HG03469 (cell line): Measurements from ENCODE around the gene ACOT7.

ENCODE experiments used
- ATAC-seq: cut with Tn5 transposase; IDR thresholded peaks from one replicate; pipeline ENCODE4 v1.9.1; 2021; ENCODE audit warnings: mild to moderate bottlenecking, moderate library complexity, moderate number of reproducible peaks; ENCODE audit not compliant: unreplicated experiment

Gene ACOT7

DNA sequence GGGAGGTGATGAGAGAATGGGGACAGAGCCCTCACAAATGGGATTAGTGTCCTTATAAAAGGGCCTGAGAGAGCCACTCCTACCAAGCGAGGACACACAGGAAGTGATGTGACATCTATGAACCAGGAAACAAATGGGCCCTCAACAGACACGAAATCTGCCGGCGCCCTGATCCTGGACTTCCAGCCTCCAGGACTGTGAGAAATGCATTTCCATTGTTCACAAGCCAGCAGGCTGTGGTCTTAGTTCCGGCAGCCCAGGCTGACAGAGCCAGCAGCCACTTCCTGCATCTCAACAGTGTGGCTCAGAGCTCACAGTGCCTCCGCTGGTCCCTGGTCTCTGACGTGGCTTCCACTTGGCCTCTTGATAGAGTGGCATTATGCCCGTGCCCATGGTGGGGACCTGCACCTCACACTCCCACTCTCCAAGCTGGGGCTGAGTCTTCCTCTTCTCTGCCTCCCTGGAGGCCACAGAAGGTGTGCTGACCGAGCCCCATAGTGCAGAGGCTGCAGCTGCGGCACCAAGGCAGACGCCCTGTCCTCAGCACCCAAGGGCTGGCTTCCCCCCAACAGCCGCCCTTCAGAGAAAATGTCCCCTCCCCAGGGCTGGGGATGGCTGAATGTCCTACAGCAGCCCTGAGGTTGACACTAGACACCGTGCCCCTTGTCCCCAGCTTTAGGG lies 44.9 kb downstream of the ACOT7 start:
- no peak for ATAC-seq

DNA sequence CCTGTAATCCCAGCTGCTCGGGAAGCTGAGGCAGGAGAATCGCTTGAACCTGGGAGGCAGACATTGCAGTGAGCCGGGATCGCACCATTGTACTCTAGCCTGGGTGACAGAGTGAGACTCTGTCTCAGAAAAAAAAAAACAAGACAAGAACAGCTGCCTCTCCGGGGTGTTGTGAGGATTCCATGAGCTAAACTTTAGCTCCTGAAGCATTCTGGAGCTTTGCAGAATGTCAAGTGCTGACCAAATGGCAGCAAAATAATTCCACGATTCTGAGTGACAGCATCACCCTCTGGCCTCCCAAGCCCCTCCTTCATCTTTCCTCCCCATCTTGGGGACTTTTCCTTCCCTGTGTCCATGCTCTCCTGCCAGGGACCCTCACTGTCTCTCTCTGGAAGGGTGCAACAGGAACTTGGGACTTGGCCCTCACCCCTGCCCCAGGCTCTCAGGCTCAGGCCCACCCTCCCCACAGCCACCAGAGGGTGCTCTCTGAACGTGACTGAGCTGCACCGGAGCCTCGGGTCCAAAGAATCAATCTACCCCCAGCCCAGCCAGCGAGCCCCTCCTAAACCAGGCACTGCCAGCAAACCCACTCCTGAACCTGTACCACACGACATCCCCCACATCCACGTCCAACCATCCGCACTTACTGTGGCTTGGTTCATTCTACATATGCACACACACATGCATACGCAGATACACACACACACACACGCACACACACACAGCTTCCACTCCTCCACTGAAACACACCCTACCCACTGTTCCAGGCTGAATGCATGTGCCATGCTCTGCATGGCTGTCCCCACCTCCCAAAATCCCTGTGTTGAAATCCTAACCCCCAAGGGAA lies 45.7 kb downstream of the ACOT7 start:
- ATAC-seq = no peak

DNA sequence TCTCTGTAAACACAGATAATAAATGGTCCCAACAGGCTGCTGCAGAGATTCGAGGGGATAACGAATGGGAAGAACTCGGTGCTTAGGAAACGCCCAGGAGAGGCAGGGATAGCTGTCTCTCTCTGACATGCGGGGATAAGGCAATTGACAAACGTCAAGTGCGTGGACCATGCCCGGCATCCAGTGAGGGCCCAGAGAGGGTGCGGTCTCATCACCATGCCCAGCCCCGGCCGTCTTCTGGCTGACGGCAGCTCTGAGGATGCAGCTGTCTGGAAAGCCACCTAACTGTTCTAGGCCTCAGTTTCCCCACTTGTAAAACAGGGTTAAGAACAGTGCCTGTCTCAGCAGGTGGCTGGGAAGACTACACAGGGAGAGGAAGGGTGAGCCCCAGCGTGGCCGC lies 48.1 kb downstream of the ACOT7 start:
- ATAC-seq = no peak

DNA sequence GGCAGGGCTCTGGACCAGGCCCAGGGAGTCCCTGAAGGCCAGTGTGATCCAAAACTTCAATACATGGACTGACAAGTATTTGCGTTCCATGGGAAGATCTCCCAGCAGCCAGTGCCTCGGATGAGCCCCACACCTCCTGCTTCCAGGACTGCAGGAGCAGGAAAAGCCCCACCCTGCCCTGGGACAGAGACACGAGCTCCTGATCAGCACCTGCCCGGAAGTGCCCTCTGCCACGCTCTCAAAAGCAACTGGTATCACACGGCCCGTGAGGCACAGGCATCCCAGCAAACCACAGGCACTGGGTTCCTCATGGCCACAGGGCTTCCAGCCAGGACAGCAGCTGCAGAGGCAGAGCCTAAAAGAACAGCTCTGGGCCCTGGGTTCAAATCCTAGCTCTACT lies 48.6 kb downstream of the ACOT7 start:
- no peak for ATAC-seq

DNA sequence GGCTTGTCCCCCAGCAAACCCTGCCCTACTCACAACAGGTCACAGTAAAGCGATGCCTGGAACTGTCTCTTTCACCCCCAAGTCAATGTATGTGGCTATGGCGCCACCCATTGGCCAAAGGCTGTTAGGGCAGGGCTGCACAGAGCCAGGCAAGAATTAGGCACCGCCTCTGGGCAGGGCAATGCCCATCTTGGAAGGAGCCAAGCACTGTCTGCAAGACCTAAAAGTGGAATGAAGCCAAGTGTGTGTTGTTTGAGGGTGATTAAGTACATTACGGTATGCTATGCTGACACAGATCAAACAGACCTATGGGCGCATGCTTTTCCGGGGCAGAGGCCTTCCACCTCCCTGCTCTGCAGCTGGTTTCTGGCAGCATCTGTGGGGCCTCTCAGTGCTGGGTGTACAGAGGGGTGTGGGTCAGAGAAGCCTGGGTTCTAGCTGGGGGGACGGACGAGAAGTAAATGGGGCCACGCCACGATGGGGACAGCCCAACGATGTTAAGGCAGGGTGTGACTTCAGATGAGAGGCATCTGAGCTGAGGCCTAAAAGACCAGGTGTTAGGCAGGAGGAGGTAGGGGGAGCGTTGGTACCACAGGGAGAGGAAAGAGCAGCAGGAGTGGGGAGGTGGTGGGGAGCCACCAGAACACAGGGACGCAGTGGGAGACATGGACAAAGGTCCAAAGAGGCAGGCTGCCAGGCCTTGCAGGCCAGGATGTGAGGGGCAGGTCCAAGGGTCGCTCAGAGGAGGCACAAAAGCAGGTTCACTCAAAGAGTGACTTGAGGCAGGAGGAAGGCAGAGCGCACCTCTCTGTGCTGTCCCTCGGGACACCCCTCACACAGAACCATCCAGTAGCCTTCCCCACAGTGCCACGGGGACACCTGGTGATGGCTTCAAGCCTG lies 49.8 kb downstream of the ACOT7 start:
- ATAC-seq = no peak

DNA sequence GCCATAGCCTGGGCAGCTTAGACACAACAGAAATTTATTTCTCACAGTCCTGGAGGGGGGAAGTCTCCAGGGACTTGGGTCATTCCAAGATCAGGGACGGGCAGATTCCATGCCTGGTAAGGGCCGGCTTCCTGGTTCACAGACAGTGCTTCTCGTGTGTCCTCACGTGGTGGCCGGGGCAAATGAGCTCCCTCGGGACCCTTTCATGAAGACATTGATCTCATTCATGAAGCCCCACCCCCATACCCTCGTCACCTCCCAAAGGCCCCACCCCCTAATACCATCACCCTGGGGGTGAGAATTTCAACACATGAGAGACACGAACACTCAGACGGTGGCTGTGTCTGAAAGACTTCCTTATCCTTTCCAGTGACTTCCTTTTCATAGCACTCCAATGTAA lies 51.5 kb downstream of the ACOT7 start:
- no peak for ATAC-seq

DNA sequence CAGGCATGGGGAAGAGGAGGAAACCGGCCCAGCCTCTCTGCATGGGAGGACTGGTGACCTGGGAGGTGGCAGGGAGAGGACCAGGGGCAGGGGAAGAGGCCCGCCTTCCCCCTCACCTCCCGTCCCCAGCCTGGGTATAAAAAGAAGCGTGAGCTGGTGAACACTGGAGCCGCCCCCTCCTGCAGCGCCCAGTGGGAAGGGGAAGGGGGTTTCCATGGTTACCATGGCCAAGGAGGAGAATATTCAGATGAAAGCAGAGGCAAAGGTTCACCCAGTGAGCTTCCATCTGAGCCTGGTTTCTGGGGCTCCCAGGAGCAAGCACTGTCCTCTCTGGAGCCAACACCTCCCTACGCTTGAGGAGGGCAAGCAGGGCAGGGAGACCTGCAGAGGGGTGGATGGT lies 54.9 kb downstream of the ACOT7 start:
- ATAC-seq = no peak

DNA sequence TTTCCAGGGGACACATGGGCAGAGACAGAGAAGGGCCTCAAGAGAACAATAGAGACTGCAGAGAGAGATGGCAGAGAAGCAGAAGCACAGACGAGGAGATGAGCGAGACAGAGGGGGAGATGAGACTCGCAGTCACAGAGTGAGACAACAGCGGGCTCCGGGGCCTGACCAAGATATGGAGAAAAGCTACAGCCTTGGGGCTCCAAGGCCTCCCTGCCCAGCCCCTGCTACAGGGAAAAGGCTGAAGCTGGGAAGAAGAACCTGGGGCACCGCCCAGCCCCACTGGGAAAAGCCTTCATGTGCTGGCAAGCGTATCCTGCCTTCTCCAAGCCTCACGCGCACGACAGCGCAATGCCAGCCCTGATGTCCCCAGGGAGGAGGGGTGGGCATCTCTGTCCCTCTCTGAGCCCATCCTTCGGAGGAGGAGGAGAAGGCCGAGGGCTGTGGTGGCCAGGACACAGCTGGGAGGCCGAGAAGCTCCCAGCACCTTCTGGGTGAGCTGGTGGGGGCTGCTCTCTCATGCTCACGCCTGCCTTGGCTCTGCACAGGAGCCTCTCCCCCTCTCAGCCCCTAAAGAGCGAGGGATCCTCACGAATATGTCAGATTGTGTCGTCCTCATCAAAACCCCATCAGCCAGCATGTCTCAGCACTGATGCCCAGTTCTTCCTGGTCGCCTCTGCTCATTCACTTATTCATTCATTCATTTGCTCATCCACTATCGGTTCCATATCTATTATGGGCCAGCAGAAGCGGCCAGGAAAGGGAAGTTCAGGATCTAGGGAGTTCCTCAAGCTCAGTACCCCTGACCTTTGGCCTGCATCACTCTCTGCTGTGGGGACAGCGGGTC lies 56.6 kb downstream of the ACOT7 start:
- ATAC-seq = no peak

DNA sequence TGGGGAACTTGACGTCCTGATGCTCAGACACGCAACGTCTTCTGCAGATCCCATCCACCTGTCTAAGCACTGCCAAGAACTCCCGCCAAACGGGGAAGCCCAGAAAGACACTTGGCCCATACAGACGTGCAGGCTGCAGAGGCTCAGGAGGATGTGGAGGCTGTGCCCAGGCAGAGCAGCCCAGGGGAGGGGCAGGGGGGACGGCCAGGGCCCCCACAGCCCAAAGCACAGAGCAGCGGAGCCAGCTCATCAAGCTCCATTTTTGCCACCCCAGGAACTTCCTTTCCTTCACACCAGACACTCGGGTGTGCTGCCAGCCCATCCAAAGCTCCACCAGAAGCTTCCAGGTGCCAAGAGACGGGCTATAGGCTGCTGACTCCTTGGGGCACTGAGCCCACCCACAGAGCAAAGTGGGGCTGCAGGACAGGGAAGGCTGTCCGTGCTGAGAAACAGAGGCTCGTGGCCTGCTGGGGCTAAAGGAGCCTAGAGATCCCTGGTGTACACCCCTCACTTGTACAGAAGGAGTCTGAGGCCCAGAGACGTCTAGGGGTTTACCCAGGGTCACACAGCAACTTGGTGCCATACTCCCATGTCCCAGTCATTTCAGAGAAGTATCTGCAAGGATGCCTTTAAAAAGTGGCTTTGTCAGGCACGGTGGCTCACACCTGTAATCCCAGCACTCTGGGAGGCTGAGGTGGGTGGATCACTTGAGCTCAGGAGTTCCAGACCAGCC lies 59.1 kb downstream of the ACOT7 start:
- no peak for ATAC-seq

DNA sequence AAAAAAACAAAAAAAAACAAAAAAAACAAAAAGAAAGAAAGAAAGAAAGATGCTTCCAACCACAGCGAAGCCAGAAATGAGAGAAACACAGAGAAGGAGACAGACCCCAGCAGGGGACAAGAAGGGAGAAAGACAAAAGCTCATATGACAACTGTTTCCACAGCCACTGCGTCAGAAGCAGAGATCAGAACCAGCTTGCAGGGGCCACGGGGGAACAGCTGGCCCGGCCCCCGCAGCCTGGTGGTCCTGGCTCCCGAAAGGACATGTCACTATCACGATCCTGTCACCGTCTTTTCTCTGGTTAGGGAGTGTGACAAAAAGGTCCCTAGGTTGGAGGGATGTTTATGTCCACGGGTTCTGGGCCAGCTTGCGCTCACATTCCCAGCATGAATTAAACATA lies 60.7 kb downstream of the ACOT7 start:
- no peak for ATAC-seq

DNA sequence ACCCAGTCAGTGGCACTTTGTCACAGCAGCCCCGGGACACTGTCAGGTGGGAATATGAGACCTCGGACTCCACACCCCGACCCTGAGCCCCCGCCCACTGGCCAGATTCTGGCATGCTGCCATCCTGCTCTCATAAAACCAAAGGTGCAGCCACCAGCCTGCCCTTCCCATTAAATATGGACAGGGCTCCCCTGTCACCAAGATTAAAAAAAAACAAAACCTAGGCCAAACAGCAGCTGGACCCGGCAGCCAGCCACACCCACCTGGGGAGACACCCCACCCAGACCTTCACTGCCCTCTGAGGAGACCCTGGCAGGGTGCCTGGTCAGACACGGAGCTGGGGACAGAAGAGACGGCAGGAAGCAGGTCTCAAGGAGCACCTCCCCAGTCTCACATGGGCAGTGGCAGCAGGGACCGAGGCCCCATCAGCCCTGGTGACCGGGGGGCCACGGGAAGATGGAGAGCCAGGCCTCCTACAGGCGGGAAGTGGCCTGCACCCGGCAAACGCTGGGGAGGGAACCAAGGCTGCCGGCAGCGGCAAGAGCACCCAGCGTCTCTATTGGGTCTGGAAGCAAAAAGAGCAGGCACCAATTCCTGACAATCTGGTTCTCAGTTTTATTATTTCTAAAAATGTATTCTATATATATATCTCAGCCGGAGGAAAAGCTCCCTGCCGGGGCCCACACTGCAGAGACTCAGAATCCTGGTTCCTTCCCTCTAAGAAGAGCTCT lies 61.9 kb downstream of the ACOT7 start:
- no peak for ATAC-seq

DNA sequence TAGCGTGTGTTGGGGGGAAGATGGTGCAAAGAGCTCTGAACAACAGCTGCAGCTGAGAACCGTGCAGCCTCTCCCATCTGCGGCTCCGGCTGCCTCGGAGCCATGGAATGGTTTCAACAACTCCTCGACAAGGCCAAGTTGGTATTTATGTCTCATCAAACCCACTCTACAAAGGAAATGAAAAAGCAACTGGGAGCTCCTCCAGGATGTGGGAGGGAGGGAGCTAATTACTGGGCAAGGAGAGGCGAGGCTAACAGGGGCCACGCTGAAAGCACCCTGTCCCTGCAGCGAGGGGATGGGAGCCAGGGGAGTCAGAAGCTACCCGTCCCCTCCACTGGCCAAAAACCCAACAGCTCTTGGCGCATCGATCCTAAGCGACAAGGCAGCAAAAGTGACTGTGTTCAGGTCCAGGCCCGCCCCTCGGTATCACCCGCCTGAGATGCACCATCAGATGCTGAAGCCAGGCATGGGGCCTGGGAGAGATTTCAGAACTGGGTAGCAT lies 63.1 kb downstream of the ACOT7 start:
- no peak for ATAC-seq

DNA sequence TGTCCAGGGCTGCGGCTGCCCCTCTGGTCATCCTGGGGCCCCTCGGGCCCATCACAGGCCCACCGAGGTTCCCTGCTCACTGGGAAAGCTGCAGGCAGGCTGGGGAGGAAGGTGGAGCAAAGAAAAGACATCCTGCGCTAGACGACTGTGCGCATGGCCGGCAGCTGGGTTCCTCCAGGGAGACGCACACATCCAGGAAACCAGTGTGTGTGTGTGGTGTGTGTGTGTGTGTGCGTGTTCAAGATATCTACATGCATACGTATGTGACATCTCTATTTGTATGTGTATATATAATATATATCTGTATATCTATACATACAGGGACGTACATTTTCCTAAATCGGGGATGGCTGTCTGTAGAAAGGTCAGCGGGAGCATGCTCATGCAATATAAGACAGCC lies 63.7 kb downstream of the ACOT7 start:
- no peak for ATAC-seq

DNA sequence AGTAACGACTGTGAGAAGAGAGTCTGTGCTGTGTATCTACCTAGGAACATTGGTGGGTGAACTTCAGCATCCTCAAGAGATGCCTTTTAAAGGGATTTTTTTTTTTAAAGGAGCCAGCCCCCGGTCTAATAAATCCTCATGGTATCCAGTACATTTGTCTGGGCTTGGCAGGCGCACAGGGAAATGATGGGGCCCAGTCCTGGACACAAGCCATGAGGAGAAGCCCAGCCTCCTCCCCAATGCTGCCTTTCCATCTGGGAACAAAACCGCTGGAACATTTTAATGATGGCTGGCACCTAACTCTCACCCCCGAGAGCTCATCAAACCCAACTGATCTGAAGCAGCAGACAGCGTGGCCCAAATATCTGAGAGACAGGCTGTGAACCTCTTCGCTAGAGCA lies 64.2 kb downstream of the ACOT7 start:
- ATAC-seq = no peak

DNA sequence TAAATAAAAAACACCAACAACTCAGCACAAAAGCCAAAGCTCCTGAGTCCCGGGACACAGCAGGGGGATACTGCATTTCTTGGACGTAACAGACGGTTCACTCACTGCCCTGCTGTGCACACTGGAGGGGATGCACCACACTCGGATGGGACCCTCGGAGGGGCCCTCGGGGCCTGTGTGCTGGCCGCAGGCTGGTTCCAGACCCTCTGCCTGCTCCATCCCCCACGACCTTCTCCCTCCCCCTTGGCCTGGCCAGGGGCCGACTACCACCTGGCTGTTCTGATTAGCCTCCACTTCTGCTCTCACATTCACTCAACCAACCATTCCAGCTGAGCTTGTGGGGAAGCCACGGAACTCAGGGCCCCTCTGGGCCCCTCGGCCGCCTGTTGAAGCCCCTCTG lies 64.9 kb downstream of the ACOT7 start:
- no peak for ATAC-seq

DNA sequence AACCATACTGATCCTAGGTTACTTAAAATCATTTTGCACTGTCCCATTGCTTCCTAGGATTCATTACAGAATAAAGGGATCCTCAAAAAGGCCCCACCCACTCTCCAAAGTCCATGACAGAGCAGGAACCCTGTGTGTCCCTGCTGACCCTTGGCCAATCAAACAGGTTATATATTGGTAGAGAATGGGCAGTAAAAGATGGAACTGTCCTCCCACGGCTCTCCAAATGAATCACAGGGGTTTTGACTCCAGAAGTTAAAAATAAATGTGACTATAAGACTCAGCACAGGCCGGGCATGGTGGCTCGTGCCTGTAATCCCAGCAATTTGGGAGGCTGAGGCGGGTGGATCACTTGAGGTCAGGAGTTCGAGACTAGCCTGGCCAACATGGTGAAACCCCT lies 65.5 kb downstream of the ACOT7 start:
- no peak for ATAC-seq

DNA sequence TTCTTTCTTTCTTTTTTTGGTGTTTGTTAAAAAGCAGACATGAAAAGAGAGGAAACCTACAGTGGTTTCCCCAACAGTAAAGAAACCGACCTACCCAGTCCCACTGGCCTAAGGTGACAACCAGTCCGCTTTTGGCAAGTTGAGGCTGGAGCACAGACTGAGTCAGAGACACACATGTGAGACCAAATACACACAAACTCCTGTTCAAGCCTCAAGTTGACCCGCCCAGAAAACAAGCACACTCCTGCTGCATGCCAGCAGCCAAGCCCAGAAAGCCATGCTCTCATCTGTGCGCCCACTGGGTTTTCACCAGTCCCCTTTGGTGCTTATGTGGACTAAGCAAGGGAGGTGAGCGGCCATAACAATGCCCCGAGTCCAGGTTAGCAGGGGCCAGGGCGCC lies 68.1 kb downstream of the ACOT7 start:
- no peak for ATAC-seq

DNA sequence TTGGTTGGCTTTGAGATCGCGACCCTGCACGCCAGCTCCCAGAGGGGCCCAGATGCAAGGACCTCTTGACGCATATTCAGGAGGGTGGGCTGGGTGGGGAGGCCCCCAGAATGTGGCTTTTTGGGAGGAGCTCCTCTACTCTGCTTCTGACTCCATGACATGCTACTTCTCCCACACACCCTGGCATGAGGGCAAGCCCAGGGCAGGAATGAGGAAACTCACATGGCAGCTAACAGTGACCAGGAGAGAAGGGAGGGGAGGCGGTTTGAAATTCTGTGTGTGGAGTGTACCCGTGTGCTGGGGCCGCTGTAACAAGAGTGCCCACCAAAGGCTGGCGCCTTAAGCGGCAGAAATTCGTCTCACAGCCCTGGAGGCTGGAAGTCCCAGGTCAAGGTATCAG lies 71.4 kb downstream of the ACOT7 start:
- ATAC-seq = no peak

DNA sequence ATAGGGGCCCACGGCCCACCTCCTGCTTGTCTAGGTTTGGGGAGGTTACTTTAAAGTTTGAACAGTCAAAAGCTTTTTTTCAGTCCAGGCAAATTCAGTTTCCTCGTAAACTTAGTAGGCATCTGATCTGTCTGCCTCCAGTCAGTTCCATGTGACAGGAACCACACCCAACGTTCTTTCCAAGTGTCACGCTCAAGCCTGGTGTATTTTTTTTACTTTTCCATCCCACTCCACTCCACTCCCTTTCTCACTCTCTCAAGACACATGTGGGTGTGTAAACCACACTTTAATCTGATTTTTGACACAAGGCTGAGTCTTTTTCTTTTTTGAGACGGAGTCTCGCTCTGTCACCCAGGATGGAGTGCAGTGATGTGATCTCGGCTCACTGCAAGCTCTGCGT lies 72.4 kb downstream of the ACOT7 start:
- no peak for ATAC-seq
